ENCODE measurements around the gene ITPKB. TPM values are rescaled to one million over a fixed set of nuclear protein-coding genes. Genes with fewer than 3 reads are reported as not detected.

Gene ITPKB
- total and polyA plus RNA-seq, 2 of the 13 experiments (the other 11 are each of a cell fraction or from before 2014, with no cell fraction given) = not detected

DNA sequence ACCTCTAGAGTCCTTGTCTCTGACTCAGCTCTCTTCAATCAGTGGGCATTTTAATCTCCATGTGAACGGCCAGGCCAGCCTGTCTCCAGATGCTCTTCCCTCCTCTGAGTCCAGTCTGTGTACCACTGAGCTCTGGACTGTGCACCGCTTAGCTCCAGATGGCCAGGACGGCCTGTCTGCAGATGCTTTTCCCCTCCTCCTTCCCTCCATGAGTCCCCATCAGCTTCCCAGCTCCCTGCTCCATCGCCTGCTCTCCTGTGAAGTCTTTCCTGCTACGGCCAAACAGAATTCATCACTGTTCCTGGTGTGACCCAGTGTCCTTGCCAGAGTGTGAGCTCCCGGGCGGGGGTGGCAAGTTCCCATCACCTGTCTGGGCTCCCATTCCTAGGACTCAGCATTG lies 148.5 kb downstream of the ITPKB start:
- Histone ChIP-seq H3K36me3 (replicated peaks in 1 of 2; ENCODE audit: control insufficient read depth in 1 of 2, insufficient read depth in 2 of 2, low read length in 2 of 2) (no peaks in the 10 kb centered on the region), H3K9me3 (ENCODE audit: low read length) (no peaks in the 10 kb centered on the region), H3K4me3 (replicated peaks in 1 of 3; ENCODE audit: insufficient read depth in 1 of 3, low read depth in 2 of 3, low read length in 3 of 3) (no peak overlapping the region), H3K9ac (ENCODE audit: insufficient read depth, low read depth, low read length) (no peak overlapping the region), H3K4me2 (ENCODE audit: low read depth, low read length) (no peak overlapping the region), H3K4me1 (ENCODE audit: insufficient read depth, low read length) (no peaks in the 10 kb centered on the region), H3K79me2 (ENCODE audit: insufficient read depth, low read length) (no peaks in the 10 kb centered on the region), H3K27ac (ENCODE audit: extremely low read length, insufficient read depth, low read length) (no peak overlapping the region), H3K27me3 (ENCODE audit: control insufficient read depth in 1 of 2, insufficient read depth in 2 of 2, low read length in 2 of 2) (no peaks in the 10 kb centered on the region; a peak in 1 of 5 replicates), H4K20me1 (ENCODE audit: insufficient read depth, low read length) (no peaks in the 10 kb centered on the region), H2AFZ (ENCODE audit: low read length) (no peak overlapping the region)
- 49% methylated on average over 7 of the region's 7 CpGs for WGBS (ENCODE audit: low lambda C conversion rate)
- FAIRE-seq (no peak), DNase-seq (ENCODE audit: low spot score) (no peak), ATAC-seq (no peak)
- POLR2A ChIA-PET = no interaction called here
- no TSS peak for BruUV-seq (replicated peaks)
- in situ Hi-C loops (cut with HindIII; ENCODE audit: extremely low pct_ligation_motif_present, low pct_unique_long_range_greater_than_20kb) = no loop called here
- TF ChIP-seq ESRRA (CRISPR knock-in tag; IDR thresholded peaks at IDR 0.05; ENCODE audit: low read depth) = no peak
- no peak for TF ChIP-seq ZNF598 (CRISPR knock-in tag; IDR thresholded peaks at IDR 0.05; ENCODE audit: borderline replicate concordance)
- TF ChIP-seq, protein P1, sequence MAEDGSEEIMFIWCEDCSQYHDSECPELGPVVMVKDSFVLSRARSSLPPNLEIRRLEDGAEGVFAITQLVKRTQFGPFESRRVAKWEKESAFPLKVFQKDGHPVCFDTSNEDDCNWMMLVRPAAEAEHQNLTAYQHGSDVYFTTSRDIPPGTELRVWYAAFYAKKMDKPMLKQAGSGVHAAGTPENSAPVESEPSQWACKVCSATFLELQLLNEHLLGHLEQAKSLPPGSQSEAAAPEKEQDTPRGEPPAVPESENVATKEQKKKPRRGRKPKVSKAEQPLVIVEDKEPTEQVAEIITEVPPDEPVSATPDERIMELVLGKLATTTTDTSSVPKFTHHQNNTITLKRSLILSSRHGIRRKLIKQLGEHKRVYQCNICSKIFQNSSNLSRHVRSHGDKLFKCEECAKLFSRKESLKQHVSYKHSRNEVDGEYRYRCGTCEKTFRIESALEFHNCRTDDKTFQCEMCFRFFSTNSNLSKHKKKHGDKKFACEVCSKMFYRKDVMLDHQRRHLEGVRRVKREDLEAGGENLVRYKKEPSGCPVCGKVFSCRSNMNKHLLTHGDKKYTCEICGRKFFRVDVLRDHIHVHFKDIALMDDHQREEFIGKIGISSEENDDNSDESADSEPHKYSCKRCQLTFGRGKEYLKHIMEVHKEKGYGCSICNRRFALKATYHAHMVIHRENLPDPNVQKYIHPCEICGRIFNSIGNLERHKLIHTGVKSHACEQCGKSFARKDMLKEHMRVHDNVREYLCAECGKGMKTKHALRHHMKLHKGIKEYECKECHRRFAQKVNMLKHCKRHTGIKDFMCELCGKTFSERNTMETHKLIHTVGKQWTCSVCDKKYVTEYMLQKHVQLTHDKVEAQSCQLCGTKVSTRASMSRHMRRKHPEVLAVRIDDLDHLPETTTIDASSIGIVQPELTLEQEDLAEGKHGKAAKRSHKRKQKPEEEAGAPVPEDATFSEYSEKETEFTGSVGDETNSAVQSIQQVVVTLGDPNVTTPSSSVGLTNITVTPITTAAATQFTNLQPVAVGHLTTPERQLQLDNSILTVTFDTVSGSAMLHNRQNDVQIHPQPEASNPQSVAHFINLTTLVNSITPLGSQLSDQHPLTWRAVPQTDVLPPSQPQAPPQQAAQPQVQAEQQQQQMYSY (CRISPR knock-in tag; IDR thresholded peaks at IDR 0.05) = no peak
- TF ChIP-seq ZFP41 (CRISPR knock-in tag; IDR thresholded peaks at IDR 0.05; ENCODE audit: borderline replicate concordance) = no peak
- TF ChIP-seq KLF15 (CRISPR knock-in tag; IDR thresholded peaks at IDR 0.05; ENCODE audit: borderline replicate concordance) = no peak
- TF ChIP-seq JDP2 (CRISPR knock-in tag; IDR thresholded peaks at IDR 0.05; ENCODE audit: borderline replicate concordance) = no peak
- no peak for TF ChIP-seq ZNF292 (CRISPR knock-in tag; IDR thresholded peaks at IDR 0.05; ENCODE audit: borderline replicate concordance, low read depth)
- TF ChIP-seq DPF2 (CRISPR knock-in tag; IDR thresholded peaks at IDR 0.05; ENCODE audit: borderline replicate concordance, low read depth) = no peak
- TF ChIP-seq SIX1 (CRISPR knock-in tag; IDR thresholded peaks at IDR 0.05; ENCODE audit: borderline replicate concordance) = no peak
- TF ChIP-seq KDM1A (CRISPR knock-in tag; IDR thresholded peaks at IDR 0.05) = no peak
- no peak for TF ChIP-seq CBX5 (CRISPR knock-in tag; IDR thresholded peaks at IDR 0.05; ENCODE audit: borderline replicate concordance)
- intact Hi-C loops (cut with micrococcal nuclease; ENCODE audit: unreplicated experiment) = no loop called here
- CTCF ChIA-PET (ENCODE audit: low intra/inter-chr PET ratio, low total read pairs) = no interaction called here
